Measurements from ENCODE around the gene MPPED2.

GRCh38 chr11:30485222-30485621 is 100.9 kb downstream of the MPPED2 start:
- no peak for TF ChIP-seq CTCF (IDR thresholded peaks at IDR 0.05)
- no peak for TF ChIP-seq POLR2A (IDR thresholded peaks at IDR 0.05)

All from lower leg skin (tissue), 3 donors.